LoVo (cell line): Measurements from ENCODE around the gene KCNH2.

Experiments used
- DNase-seq: peaks from one replicate; pipeline ENCODE4 v3.0.0-alpha.2; 2016; ENCODE audit warnings: low spot score

The KCNH2 gene

GRCh38 chr7:150902078-150903033 lies 75.8 kb downstream of the KCNH2 start:
- DNase-seq, result no peak

- no peak for DNase-seq
Observed at GRCh38 chr7:150901160-150902035, 76.7 kb downstream of the KCNH2 start.

DNA sequence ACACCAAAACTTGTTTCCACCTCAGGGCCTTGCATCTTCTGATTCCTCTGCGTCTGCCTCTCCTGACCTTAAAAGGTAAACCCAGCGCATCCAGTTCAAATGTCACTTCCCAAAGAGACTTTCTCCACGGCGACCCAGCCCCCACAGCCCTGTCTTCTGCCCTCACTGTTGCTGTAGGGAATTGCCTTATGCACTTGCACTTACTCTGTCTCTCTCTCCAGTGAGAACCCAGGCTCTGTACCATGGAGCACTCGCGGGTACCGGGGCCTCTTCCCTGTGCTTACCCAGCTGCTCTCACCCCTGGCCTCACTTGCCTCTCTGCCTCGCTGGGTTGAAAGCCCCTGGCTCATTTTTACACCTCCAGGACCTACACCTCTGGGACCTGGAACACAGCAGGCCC lies 77.4 kb downstream of the KCNH2 start:
- no peak for DNase-seq

DNA sequence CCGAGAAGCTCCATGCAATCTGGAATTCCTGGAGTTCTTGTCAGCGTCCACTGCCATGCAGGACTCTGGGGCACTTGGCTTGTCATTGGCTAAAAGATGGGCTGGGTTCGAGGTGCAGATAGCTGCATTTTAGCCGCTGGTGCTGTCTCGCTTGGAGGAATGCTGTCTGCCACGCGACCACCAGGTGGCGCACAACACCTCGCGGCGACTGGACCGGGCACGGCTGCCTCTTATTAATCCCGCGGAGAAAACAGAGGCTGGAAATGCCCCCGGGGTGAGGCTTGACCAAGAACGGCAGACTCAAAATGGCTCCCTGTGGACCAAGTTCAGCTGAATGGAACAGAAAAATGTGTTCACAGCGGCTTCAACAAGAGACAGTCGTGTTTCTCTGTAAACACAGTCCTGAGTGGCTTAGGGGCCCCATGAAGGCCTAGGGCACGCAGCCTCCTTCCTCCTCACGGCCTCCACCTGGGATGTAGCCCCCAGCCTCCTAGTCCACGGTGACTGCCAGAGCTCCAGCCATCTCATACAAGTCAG lies 79.6 kb downstream of the KCNH2 start:
- peak; percentile 78 for DNase-seq

DNA sequence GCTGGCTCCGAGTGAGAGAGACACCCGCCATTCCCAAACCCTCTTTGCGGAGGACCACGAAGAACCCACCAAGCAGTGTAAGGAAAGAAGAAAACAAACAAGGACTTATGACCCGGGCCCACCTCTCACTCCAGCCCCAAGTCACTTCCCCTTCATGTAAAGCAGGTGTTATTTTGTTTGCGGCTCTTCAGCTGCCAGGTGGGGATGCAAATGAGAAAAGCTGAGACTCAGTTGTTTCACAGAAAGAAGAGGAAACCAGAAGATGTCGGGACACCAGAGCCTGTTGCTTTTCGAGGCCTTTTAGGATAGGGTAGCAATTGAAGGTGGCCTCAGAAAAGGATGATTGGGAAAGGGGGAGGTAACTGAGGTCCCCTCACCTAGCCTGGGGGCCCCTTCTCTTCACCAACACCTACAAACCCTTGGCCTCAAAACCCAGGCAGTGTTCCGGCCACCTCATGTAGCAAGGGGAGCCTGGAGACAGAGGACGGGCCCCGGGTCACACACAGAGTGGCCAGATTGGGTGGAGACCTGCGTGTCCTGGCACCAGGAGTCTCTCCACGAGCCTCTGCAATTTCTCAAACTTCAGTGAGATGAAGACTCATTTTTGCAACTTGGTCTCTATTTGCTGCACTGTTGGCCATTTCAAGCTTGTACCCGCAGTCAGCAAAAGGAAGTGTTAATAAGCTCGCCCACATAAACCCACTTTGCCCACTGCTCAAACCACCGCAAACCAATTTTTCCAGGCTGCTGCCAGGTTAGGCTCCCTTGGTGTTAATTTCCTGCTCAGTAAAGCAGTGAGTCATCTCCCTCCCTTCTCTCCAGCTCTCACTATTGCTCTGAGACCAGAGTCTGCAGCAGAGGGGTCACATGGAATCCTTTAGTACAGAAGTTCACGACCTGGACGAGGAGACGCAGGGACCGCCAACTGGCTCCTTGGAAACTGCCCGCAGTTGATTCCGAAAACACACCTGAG lies 80.3 kb downstream of the KCNH2 start:
- no peak for DNase-seq

DNA sequence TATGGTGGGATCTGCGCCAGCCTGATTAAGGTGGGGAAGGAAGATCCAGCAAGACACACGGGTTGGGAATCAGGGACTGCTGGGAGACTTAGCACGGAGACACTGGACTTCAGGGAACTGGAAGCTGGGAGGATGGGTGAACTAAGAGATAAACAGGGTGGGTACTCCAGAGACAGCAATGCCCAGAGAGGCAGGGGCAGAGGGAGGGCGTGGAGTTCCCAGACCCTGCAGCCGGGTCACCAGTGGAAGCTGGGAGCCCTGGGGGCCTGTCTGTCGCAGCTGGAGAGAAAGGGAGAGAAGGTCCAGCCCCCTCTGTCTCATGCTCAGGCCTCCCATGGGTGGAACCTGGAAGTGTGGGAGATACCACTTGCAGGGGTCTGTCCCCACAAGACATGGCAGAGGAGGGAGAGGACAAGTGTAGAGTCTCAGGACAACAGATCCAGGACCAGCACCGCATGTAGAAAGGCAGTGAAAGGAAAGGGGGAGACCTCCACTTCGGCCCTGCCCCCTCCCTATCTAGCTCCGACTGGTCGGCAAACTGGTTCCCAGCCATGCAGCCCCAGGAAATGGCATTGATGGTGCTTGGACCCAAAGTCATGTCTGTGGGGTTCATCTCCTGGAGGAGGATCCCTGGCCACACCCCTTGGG lies 81.4 kb downstream of the KCNH2 start:
- no peak for DNase-seq

DNA sequence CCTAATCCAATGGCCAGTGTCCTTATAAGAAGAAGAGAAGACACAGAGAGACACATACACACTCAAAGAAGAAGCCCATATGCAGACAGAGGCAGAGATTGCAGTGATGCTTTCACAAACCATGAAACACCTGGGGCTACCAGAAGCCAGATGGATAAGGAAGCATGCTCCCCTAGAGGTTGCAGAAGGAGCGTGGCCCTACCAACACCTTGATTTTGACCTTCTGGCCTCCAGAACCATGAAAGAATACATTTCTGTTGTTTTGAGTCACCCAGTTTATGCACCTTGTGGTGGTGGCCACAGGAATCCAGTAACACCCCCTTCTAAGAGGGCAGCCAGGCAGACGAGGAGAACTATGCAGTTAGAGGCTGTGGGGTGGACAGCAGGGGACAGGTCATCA lies 82.3 kb downstream of the KCNH2 start:
- DNase-seq, result peak; percentile 22
